ENCODE measurements around the gene MOB2. TPM values are rescaled to one million over a fixed set of nuclear protein-coding genes. Genes with fewer than 3 reads are reported as not detected.

MOB2 gene
- total RNA-seq, 1 donor from 2014 or later, result 28.1 TPM

DNA sequence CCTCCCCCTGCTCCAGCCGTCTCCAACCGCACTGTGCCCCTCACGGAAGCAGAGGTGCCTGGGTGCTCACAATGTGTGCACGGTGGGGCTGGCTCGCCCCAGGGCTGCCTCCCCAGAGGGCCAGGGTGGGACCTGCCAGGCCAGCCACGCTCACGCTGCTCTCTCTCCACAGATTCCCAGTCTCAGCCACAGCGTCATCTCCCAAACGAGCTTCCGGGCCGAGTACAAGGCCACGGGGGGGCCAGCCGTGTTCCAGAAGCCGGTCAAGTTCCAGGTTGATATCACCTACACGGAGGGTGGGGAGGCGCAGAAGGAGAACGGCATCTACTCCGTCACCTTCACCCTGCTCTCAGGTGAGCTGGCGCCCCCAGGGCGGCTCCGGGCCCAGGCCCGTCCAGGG, 30.4 kb downstream of the MOB2 start:
- DNase-seq, result no peak

DNA sequence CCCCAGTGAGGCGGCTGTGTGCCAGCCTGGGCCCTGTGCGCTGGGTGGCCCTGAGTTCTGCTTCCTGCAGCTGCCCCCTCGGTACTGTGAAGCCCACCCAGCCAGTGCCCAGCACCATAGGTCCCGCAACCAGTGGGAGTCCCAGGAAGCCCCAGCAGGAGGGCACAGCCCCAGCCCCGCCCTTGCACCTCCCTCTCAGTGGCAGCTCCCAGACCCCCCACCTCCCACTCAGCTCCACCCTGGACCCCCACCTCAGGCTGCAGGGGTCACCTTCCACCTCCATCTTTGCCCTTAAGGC, 30.9 kb downstream of the MOB2 start:
- no peak for DNase-seq

DNA sequence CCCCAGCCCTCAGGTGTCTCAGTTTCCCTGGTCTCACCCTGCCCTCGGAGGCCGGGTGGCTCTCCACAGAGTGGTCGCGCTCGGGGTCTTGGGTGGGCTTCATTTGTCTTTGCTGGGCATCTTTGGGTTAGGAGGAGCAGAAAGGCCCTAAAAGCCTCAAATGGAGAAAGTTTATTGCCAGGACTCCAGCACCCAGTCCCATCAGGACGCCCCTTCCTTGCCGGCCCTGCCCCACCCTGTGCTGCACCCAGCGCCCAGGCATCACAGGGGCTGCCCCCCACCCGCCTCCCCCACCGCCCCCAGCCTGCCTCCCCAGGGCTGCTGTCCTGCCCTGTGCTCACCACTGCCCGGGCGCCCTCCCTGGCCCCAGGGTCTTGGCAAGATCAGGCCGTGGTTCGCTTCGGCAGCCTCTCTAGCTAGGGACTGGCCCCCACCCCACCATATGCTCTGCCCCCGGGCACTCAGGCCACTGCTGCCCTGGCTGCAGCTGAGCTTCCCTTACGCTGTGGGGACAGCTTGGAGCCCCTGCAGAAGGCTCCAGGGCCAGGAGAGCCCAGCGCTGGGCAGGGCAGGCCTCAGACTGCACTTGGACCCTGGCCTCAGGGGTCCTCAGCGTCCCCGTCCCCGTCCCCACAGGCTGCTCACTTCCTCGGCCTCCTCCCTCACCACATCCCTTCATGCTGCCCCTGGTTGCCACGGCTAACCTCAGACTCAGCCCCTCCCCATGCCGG, 31.4 kb downstream of the MOB2 start:
- DNase-seq, result no peak

DNA sequence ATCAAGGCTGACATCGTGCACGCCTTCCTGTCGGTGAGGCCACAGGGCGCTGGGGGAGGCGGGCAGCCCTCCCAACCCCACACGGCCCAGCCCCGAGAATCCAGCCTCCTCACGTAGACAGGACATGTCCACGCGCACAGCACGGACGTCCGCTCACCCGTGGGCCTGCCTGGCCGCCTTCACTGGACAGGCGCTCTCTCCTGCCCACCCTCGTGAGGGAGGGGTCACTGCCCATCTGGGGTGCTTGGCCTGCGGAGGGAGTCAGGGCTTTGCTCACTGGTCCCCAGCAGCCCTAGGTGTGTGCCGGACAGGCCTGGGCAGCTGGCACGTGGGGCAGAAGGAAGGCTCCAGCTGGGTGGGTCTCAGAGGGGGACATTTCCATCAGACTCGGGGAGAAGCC, 32.0 kb downstream of the MOB2 start:
- DNase-seq, result no peak

DNA sequence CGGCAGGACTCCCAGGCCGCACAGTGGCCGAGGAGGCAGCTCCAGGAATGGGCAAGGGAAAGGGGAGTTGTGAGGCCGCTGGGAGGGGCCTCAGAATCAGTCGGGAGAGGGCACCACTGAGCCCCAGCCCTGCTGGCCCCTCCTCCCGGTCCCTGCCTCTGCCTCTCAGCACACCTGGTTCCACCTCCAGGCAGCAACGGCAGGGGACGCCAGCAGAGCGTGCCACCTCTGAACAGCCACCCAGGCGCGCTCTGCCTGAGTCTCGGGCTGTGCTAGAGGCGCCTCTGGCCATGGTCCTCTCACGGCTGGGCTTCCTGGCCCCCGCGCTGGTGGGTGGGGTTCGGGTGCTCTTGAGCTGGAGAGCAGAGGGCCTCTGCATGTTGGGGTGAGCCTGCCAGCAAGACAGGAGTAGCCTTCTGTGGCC, 33.0 kb downstream of the MOB2 start:
- DNase-seq, result no peak

DNA sequence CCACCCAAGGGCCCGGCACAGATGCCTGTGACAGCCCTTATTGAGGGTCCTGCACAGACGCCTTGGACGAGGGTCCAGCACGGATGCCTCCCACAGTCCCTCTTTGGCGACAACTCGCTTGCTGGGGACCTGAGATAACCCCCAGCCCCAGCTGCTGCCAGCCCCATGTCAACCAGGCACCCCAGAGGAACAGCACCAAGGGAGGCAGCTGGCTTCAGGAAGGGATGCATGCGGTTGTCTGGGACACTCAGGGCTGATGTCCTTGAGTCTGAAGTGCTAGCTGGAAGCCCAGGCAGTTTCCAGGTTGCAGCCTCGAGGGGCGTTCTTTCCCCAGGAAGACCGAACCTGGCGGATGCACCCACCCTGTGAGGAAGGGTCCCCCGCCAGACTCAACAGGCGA, 33.8 kb downstream of the MOB2 start:
- DNase-seq, result no peak

DNA sequence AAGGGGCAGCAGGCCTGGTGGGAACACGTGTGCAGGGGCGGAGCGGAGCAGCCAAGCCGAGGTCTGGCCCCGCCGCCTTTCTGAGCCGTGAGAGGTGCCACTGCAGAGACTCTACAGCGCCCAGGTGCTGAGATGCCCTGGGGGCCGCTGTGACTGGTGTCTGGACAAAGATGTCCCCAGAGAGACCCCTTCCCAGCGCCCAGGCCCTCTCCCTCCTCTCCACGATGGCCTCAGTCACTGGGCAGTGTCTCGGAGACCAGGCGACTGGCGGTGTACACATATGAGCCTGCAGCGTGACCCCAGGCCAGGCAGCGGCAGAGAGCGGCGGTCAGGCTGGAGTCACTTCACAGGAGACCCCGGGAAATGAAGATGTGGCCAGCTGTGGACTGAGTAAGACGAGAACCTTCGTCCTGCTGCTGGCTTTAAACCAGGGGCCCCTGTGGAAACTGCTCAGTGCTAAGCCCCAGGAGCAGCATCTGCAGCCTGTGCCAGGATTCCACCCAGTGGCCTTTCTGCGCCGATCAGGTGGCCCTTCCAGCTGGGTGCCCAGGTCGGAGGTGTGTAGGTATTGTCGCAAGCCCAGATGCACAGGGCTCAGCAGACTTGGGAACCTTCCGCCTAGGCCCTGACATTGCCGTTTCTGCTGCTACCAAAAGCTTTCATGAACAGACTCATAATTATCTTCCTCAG, 34.7 kb downstream of the MOB2 start:
- no peak for DNase-seq

DNA sequence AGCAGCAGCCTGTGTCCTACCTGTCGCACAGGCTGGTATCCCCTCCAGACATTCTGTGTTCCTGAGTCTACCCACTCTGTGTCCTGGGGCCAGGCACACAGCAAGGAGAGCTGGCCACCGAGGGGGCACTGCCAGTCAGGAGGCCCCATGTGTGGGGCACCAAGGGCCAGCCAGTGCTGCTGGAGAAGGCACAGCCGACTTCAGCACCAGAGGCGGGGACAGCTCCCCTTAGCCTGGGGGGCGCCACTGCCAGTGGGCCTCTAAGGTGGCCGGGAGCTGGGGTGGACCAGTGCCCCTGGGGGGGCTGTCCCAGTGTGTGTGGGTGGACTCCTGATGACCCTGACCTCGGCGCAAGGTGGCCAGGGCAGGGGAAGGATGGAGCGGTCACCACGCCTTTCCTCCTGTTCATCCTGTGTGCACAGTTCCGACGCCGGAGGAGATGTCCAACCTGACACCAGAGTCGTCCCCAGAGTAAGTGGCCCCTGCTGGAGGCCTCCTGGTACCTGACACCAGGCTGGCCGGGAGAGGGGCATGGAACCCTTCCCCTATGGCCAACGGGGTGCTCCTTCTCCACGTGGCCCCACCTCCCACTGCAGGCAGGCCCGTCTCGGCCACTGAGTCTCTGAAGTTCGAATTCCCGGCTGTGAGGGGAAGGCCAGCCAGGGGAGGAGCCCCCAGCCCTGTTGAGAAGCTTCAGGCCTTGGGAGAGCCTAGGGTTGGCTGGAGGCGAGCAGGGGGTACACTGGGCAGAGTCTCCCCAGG, 35.4 kb downstream of the MOB2 start:
- DNase-seq, result no peak

DNA sequence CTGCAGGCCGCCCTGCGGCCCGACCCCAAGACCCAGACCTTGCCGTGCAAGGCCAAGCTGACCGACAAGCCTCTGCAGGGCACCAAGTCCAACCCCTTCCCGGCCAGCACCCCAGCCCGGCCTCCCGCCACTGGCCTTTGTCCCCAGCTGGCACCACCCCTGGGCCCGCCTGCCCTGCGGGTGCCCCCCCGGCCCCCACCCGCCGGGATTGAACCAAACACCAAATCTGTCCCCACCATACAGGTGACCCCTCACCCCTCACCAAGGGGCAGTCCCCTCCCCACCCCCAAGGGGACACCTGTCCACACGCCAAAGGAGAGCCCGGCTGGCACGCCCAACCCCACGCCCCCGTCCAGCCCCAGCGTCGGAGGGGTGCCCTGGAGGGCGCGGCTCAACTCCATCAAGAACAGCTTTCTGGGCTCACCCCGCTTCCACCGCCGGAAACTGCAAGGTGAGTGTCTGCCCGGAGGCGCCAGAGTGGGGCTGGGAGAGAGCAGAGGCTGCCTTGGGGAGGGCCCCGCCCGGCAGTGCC, 36.2 kb downstream of the MOB2 start:
- no peak for DNase-seq

DNA sequence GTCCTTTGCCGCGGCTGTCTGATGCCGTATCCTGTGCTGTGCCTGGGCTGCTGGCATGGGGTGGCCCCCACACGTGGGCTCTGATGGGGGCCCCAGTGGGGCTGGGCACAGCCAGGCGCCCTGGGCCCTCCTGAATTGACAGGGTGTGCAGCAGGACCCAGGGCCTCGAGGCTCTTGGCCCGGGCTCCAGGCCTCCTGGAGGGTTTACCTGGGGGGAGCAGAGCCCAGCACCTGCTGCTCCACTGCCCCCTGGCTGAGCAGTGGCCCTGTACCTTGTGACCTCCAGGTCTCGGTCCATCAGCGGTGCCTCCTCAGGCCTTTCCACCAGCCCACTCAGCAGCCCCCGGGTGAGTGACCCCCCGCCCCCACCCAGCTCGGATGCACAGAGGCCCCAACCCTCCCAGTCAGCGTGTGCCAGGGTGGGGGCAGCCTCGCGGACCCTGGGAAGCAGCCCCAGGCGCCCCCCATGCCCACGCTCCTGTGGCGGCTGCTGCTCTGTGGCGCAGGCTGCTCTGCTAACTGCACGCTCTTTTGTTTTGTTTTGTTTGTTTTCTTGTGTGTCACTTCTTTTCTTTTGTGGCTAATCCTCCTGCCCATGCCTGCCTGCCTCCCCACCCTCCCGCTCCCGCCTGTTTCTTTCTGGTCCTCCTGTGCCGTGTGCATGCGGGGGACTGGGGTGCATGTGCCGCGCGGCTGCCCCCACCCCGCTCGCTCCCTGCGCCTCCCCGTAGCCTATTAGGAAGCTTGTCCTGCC, 36.9 kb downstream of the MOB2 start:
- no peak for DNase-seq

DNA sequence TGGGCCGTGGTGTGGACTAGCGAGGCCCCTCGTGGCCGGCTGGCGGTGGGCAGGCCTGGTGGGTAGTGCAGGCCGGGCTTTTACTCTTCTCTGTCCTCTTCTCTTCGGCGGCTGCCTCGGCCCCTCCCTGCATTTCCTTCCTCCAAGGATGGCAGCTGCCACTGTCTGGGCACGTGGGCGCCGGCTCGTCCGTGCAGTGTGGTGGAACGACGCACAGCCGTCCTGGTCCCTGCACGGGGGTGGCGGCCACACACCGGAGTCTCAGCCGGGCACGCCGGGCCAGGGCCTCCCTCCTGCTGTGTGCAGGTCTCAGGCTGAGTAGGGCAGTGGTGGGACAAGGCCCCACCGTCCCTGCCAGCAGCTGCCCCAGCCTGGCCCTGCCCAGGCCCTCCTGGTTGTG, 37.7 kb downstream of the MOB2 start:
- no peak for DNase-seq

DNA sequence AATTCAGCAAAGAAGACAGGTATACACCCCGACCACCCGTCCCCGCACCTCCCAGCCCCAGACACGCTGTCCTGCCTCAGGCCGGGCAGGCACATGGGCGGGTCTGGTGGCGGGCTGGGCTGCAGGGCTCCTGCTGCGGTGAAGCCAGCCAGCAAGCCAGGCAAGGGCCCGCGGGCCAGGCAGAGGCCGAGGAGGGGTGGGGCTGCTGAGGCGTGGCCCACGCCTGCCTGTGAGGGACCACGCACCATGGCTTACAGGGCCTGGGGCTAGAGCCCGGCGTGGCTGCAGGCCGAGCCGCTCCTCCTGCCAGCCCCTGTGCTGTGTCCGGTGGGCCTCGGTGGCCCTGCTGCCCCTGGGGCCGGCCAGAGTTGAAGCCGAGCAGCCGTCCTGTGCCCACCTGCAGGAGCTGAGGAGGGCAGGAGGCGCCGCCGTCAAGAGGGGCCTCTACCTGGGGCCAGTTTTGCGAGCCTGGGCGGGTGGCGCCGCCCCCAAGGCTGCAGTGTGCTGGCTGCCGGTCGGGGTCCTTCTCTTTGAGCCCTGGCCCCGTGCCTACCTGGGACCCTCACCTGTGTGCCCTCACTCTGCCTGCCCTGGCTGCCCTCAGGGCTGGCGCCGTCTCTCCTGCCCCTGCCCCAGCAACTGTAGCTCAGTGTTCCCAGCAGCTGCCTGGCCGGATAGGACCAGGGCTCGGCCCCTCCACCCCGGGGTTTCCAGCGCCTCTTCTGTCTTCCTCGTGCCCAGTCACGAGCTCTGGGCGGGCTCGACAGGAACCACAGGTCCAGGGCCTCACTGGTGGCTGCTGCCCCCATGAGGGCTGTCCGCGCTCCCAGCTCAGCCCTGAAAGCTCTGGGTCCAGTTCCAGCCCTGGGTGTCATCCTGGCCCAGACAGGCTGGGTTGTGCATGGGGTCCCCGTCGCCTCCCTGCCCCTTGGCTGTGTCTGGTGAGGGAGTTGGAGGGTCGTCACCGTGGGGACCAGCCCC, 38.4 kb downstream of the MOB2 start:
- no peak for DNase-seq

DNA sequence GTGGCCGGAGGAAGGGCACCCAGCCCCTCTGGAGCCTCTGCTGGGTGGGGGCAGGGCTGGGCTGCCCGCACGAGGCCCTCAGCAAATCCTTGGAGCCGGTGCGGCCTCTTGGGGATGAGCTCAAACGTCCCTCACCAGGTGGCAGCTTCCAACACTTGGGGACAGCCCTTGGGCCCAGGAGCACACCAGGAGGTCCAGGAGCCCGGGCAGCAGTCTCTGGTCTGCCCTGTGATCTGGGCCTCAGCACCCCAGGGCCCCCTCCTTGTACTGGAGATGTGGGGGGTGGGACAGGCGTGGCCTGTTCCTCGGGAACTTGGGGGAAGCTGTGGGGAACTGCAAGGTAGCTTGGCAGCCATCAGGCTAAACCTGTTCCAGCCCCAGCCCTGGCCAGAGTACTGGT, 40.0 kb downstream of the MOB2 start:
- no peak for DNase-seq

DNA sequence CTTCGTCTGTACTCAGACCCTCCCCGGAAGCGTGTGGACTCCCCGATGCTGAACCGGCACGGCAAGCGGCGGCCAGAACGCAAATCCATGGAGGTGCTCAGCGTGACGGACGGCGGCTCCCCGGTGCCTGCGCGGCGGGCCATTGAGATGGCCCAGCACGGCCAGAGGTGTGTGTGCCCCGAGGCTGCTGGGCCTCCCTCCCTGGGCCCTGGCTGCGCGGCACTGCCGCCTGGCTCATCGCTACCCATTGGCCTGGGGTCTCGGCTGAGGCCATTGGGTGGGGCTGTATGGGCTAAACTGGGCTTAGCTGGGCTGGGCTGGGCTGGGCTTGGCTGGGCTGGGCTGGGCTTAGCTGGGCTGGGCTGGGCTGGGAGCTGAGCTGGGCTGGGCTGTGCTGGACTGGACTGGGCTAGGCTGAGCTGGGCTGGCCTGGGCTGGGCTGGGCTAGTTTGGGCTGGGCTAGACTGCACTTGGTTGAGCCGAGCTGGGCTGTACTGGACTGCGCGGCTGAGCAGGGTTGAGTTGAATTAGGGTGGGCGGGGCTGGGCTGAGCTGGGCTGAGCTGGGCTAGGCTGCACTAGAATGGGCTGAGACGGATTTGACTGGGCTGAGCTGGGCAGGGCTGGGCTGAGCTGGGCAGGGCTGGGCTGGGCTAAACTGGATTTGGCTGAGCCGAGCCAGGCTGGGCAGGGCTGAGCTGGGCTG, 40.7 kb downstream of the MOB2 start:
- DNase-seq, result no peak

DNA sequence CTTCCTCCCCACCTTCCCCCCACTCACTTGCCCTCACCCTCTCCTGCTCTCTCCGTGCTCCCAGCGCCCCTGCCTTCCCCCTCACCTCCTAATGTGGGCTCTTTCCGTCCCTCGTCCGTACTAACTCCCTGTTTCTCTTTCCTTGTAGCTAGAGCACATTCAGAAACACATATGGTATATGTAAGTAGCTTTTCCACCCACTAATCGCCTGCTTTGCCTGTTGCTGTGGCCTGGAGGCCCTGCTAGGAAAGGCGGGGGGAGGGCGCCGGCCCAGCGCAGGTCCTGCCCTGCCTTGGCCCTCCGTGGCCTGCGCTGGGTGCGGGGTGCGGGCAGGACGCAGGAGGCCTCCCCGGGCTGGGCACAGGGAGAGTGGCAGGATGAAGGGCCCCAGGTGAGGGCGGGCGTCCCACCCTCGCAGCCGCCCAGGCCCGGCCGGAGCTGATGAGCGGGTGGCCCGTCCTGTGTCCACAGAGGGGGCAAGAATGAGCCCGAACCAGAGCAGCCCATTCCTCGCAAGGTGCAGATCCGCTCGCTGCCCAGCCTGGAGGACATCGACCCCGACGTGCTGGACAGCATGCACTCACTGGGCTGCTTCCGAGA, 41.7 kb downstream of the MOB2 start:
- no peak for DNase-seq

DNA sequence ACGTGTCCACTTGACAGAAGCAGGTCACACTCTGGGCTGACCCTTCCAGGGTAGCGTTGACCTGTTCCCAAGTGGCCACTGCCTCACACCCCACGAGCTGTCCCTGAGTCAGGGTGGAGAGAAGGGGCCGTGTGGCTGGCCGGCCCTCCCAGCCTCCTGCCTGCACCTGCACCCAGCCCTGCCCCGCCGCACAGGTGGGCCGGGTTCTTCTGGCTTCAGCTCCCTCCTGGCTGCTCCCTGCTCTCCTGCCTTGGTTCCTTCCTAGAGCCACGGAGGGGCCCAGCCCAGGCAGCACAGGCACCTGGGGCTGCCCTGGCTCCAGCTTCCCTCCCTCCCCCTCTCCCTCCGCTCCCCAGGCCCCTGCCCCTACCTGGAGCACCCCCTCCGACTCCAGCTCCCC, 42.3 kb downstream of the MOB2 start:
- no peak for DNase-seq

DNA sequence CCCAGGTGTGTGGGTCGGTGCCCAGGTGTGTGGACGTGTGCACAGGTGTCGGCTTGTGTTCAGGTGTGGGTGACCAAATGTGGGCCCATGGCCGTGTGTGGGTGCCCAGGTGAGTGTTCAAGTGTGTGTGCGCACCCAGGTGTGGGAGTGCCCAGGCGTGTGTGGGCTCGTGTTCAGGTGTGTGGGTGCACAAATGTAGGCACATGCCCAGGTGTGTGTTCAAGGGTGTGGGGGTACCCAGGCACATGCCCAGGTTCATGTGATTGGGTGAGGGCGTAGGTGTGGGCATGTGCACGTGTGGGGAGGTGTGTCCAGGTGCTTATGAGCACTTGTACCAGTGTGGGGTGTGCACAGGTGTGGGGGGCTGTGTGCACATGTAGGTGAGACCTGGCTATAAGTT, 42.8 kb downstream of the MOB2 start:
- no peak for DNase-seq

DNA sequence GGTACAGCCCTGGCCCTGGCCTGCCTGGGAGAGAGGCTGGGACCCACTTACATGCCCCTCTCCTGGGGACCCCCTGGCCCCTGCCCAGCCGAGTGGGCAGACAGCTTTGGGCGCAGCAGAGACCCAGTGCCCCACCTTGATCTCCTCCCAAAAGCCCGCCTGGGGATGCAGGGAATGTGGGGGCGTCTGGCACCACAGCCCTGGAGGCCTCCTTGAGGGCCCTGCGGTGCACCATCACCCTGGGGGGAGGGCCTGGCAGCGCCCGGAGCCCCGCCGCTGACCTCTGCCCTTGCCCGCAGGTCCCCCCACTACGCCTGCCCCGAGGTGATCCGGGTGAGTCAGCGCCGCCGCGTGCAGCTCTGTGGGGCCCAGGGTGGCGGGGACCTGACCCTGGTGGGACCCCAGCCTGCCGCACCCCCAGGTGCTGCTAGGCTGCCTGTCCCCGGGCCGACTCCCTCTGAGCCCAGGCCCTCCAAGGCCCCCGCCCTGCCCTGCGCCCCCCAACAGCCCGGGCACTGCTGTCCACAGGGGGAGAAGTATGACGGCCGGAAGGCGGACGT, 43.7 kb downstream of the MOB2 start:
- DNase-seq, result no peak

DNA sequence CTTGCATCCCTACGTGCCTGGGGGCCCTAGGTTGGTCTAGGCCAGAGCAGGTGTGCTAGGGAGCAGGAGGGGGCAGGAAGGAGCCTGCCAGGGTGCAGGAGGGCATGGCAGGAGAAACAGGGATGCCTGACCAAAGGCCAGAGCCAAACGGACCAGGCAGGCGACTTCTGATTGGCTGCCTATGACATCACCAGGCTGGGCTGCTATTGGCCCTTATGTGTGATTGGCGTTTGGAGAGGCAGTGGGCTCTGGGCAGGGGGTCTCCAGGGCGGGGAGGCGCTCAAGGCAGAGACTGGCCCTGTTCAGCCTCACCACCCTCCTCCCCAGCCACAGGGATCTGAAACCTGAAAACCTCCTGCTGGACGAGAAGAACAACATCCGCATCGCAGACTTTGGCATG, 44.4 kb downstream of the MOB2 start:
- DNase-seq, result no peak

DNA sequence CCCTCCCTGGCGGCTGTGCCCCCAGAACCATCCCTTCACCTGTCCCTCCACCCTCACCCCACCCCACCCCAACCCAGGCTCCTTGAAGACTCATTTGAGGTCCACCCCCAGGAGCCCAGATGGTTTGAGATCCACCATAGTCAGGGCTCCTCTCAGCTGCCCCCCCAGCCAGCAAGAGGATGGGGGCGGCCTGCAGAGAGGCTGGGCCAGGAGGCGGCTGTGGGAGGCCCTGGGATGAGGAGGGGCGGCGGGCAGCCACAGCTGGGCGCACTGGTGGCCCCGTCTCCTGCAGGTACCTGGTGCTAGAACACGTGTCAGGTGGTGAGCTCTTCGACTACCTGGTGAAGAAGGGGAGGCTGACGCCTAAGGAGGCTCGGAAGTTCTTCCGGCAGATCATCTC, 46.1 kb downstream of the MOB2 start:
- no peak for DNase-seq
